Keratinocyte (primary cell): ENCODE data around the gene CEP63. TPM values are rescaled to one million over a fixed set of nuclear protein-coding genes. Genes with fewer than 3 reads are reported as not detected.

Experiments used
- DNase-seq: peaks from one replicate; pipeline ENCODE4 v3.0.0-alpha.2; 2011; ENCODE audit warnings: low read depth, missing footprints, low spot score
- FAIRE-seq: peaks from 2 replicates; lab custom pipeline; 2011; peaks lifted over from hg19 to GRCh38; lab: Jason Lieb, UNC
- H2AFZ ChIP-seq: 2 replicates; pipeline ENCODE4 v1.6.0; 2012; ENCODE audit warnings: low read length, control low read depth, inconsistent platforms; ENCODE audit not compliant: control insufficient read depth
- H3K27ac ChIP-seq: 2 replicates; pipeline ENCODE4 v1.5.1; 2011; ENCODE audit warnings: low read length; ENCODE audit not compliant: control insufficient read depth, insufficient read depth
- H3K27me3 ChIP-seq: 3 replicates; pipeline ENCODE4 v1.6.0; 2011; ENCODE audit warnings: low read length; ENCODE audit not compliant: control insufficient read depth, insufficient read depth; ENCODE audit errors: extremely low read depth
- H3K36me3 ChIP-seq, 2 experiments: 2 replicates in 1 of 2; 3 replicates in 1 of 2; pipeline ENCODE4 v1.5.1; 2011; ENCODE audit warnings: low read length in 2 of 2, mild to moderate bottlenecking in 1 of 2; ENCODE audit not compliant: control insufficient read depth in 2 of 2, insufficient read depth in 2 of 2; ENCODE audit errors: extremely low read depth in 1 of 2
- H3K4me1 ChIP-seq: 3 replicates; pipeline ENCODE4 v1.5.1; 2011; ENCODE audit warnings: low read length; ENCODE audit not compliant: control insufficient read depth, insufficient read depth; ENCODE audit errors: extremely low read depth
- H3K4me2 ChIP-seq: 3 replicates; pipeline ENCODE4 v1.6.0; 2011; ENCODE audit warnings: low read depth, low read length; ENCODE audit not compliant: control insufficient read depth, insufficient read depth; ENCODE audit errors: extremely low read depth
- H3K4me3 ChIP-seq, 3 experiments: fragments of 200-600 bp in 1 of 3; sonication (generic) in 1 of 3; 2 replicates in 2 of 3; 3 replicates in 1 of 3; pipeline ENCODE4 v1.5.1; 2011 to 2016; ENCODE audit warnings: low read length in 3 of 3, mild to moderate bottlenecking in 3 of 3, control low read depth in 2 of 3, inconsistent platforms in 1 of 3, low read depth in 1 of 3, mixed read lengths in 1 of 3, mixed run types in 1 of 3, moderate library complexity in 1 of 3; ENCODE audit not compliant: control insufficient read depth in 2 of 3, insufficient read depth in 2 of 3; ENCODE audit errors: extremely low read depth in 1 of 3
- H3K79me2 ChIP-seq: 2 replicates; pipeline ENCODE4 v1.6.0; 2012; ENCODE audit warnings: low read length; ENCODE audit not compliant: control insufficient read depth, insufficient read depth
- H3K9ac ChIP-seq: 3 replicates; pipeline ENCODE4 v1.6.0; 2011; ENCODE audit warnings: low read length; ENCODE audit not compliant: control insufficient read depth, insufficient read depth; ENCODE audit errors: extremely low read depth
- H3K9me1 ChIP-seq: 3 replicates; pipeline ENCODE4 v1.6.0; 2011; ENCODE audit warnings: low read length; ENCODE audit not compliant: control insufficient read depth, insufficient read depth; ENCODE audit errors: extremely low read depth
- H3K9me3 ChIP-seq: 2 replicates; pipeline ENCODE4 v1.5.1; 2012; ENCODE audit warnings: low read depth, low read length; ENCODE audit not compliant: control insufficient read depth
- H4K20me1 ChIP-seq: 3 replicates; pipeline ENCODE4 v1.6.0; 2011; ENCODE audit warnings: low read length; ENCODE audit not compliant: control insufficient read depth, insufficient read depth; ENCODE audit errors: extremely low read depth
- CTCF ChIP-seq, 3 experiments: IDR thresholded peaks in 1 of 3; conservative IDR thresholded peaks in 1 of 3; optimal IDR thresholded peaks in 1 of 3; 2 replicates in 2 of 3; 3 replicates in 1 of 3; pipeline versions ENCODE3 to v1.5.1; 2011; ENCODE audit warnings: low read length in 3 of 3, mild to moderate bottlenecking in 3 of 3, moderate library complexity in 2 of 3, control low read depth in 1 of 3, inconsistent platforms in 1 of 3; ENCODE audit not compliant: insufficient read depth in 2 of 3; ENCODE audit errors: extremely low read depth in 1 of 3
- EZH2 ChIP-seq: IDR thresholded peaks from one replicate; pipeline ENCODE4 v1.6.1; 2012; ENCODE audit warnings: inconsistent platforms, mild to moderate bottlenecking, low read length, moderate library complexity
- dilution Hi-C: fragments of 300-500 bp; cut with MboI; formaldehyde crosslinking; loops from one replicate; pipeline ENCODE4 v1.7.0; 2020; ENCODE audit warnings: low sequenced_read_pairs; ENCODE audit not compliant: extremely low pct_ligation_motif_present
- polyA plus RNA-seq, 5 experiments: library from polyadenylated mRNA; depleted of rRNA in 3 of 5; stranded (reverse) in 3 of 5; stranded (forward) in 1 of 5; unstranded in 1 of 5; fragments of >200 nt; gene quantifications; 1 replicate in 1 of 5; 2 replicates in 3 of 5; 3 replicates in 1 of 5; pipeline versions ENCODE4 v1.2.1 to v1.2.3, GENCODE V29; 2011 to 2012; ENCODE audit warnings: missing spikeins in 2 of 5, low read depth in 1 of 5, low replicate concordance in 1 of 5

The CEP63 gene
- polyA plus RNA-seq, 1 donor (not counting 4 experiments of a cell fraction or from before 2014, with no cell fraction given): 10.1 TPM

GRCh38 chr3:134466331-134466730 lies 19.5 kb upstream of the CEP63 start:
- H3K27me3 ChIP-seq: no peaks in the 10 kb centered on the region
- H3K27ac ChIP-seq: no peak overlapping the region
- peaks cover 5% of the 10 kb centered on the region for H3K4me1 ChIP-seq

GRCh38 chr3:134468519-134468918 lies 17.3 kb upstream of the CEP63 start:
- no peaks in the 10 kb centered on the region for H3K27me3 ChIP-seq
- no peak for FAIRE-seq
- H3K4me1 ChIP-seq: peaks cover 17% of the 10 kb centered on the region
- H3K4me2 ChIP-seq: no peak overlapping the region
- dilution Hi-C loops: no loop called here
- DNase-seq: no peak
- no peak overlapping the region for H3K27ac ChIP-seq
- no peaks in the 10 kb centered on the region for H3K9me1 ChIP-seq
- H3K79me2 ChIP-seq: no peaks in the 10 kb centered on the region
- H2AFZ ChIP-seq: no peak overlapping the region
- no peaks in the 10 kb centered on the region for H4K20me1 ChIP-seq
- no peaks in the 10 kb centered on the region for H3K9me3 ChIP-seq
- no peak overlapping the region for H3K4me3 ChIP-seq
- no peaks in the 10 kb centered on the region for H3K36me3 ChIP-seq
- no peak overlapping the region for H3K9ac ChIP-seq
- TF ChIP-seq CTCF (optimal IDR thresholded peaks at IDR 0.05 in 1 of 3, IDR thresholded peaks at IDR 0.05 in 1 of 3, conservative IDR thresholded peaks at IDR 0.05 in 1 of 3; ENCODE audit: extremely low read depth in 1 of 3, insufficient read depth in 2 of 3, low read length in 3 of 3) (no peak), EZH2 (no peak)

More at GRCh38 chr3:134466331-134466730, 19.5 kb upstream of the CEP63 start:
- FAIRE-seq: no peak
- dilution Hi-C loops: no loop called here
- H2AFZ ChIP-seq: no peak overlapping the region
- H3K9me3 ChIP-seq: no peaks in the 10 kb centered on the region
- no peaks in the 10 kb centered on the region for H3K9me1 ChIP-seq
- H3K9ac ChIP-seq: no peak overlapping the region
- no peak overlapping the region for H3K4me3 ChIP-seq
- DNase-seq: no peak
- H3K36me3 ChIP-seq: no peaks in the 10 kb centered on the region
- H3K79me2 ChIP-seq: no peaks in the 10 kb centered on the region
- H4K20me1 ChIP-seq: no peaks in the 10 kb centered on the region
- TF ChIP-seq CTCF (optimal IDR thresholded peaks at IDR 0.05 in 1 of 3, IDR thresholded peaks at IDR 0.05 in 1 of 3, conservative IDR thresholded peaks at IDR 0.05 in 1 of 3; ENCODE audit: extremely low read depth in 1 of 3, insufficient read depth in 2 of 3, low read length in 3 of 3): no peak
- no peak for TF ChIP-seq EZH2
- H3K4me2 ChIP-seq: no peak overlapping the region
